Kidney (tissue), 14 donors: ENCODE measurements around the gene AGBL1. TPM values are rescaled to one million over a fixed set of nuclear protein-coding genes. Genes with fewer than 3 reads are reported as not detected.

ENCODE experiments used
- DNase-seq, 5 donors: peaks; one replicate each; pipeline ENCODE4 v3.0.0-alpha.2; 2013 to 2020
- FAIRE-seq: peaks from 2 replicates; lab custom pipeline; 2012; peaks lifted over from hg19 to GRCh38; lab: Jason Lieb, UNC
- H3K27ac ChIP-seq, 2 donors: one replicate each; pipeline ENCODE4 v1.7.0; 2013; ENCODE audit warnings: low read depth in 2 of 2, low read length in 2 of 2, inconsistent platforms in 1 of 2
- H3K27me3 ChIP-seq: one replicate; pipeline ENCODE4 v1.7.1; 2013; ENCODE audit warnings: low read length, inconsistent platforms; ENCODE audit not compliant: control insufficient read depth, insufficient read depth
- H3K36me3 ChIP-seq, 3 donors: one replicate each; pipeline versions ENCODE4 v1.7.0 to v1.7.1; 2013; ENCODE audit warnings: low read length in 3 of 3, control low read depth in 1 of 3, inconsistent platforms in 1 of 3; ENCODE audit not compliant: insufficient read depth in 3 of 3, control insufficient read depth in 2 of 3
- H3K4me1 ChIP-seq, 3 donors: one replicate each; pipeline versions ENCODE4 v1.7.0 to v1.7.1; 2013; ENCODE audit warnings: low read length in 3 of 3, inconsistent platforms in 1 of 3, low read depth in 1 of 3; ENCODE audit not compliant: control insufficient read depth in 2 of 3, insufficient read depth in 2 of 3
- H3K4me3 ChIP-seq, 3 donors: one replicate each; pipeline versions ENCODE4 v1.7.0 to v1.8.1; 2013; ENCODE audit warnings: low read length in 3 of 3, control low read depth in 1 of 3, inconsistent platforms in 1 of 3
- H3K9ac ChIP-seq, 3 donors: one replicate each; pipeline versions ENCODE4 v1.7.0 to v1.7.1; 2013; ENCODE audit warnings: low read length in 3 of 3, control low read depth in 1 of 3, inconsistent platforms in 1 of 3
- H3K9me3 ChIP-seq, 3 donors: one replicate each; pipeline versions ENCODE4 v1.7.0 to v1.7.1; 2013; ENCODE audit warnings: low read length in 3 of 3, control low read depth in 1 of 3, inconsistent platforms in 1 of 3; ENCODE audit not compliant: control insufficient read depth in 2 of 3, insufficient read depth in 1 of 3
- intact Hi-C: fragments of 100-400 bp; cut with DNase I; formaldehyde crosslinking; loops from one replicate; pipeline ENCODE4 v1.11.1; 2022
- polyA plus RNA-seq: library from polyadenylated mRNA; stranded (reverse); fragments of 350-450 nt; fragmentation: Illumina TruSeq; extraction: RNeasy Lipid Tissue Mini Kit (QIAGEN cat#74804); gene quantifications from one replicate; pipeline ENCODE4 v1.2.3, GENCODE V29; 2014; ENCODE audit warnings: low read depth, low replicate concordance; ENCODE audit not compliant: insufficient read depth
- total RNA-seq: library from RNA; stranded (reverse); fragmentation: NEBNext Ultra II Directional; extraction: Animal tissue kit (Norgen Biotek cat#: 25700); gene quantifications from one replicate; pipeline ENCODE4 v1.2.1, GENCODE V29; 2021
- TF ChIP-seq, protein P1 (sequence below): IDR thresholded peaks from 3 replicates; pipeline ENCODE4 v1.5.1; 2012; ENCODE audit warnings: mild to moderate bottlenecking, moderate library complexity, borderline replicate concordance; ENCODE audit not compliant: insufficient read depth; ENCODE audit errors: extremely low read depth
- donor health status: control.
- donor health status: control.
- donor health status: control.
- donor health status: control.
- donor health status: control.
- donor health status: DM: yes; HTN: yes; CAD: no.
- donor health status: Normal renal cell carcinoma (clear cell type).

The AGBL1 gene
- total and polyA plus RNA-seq, 2 donors from 2014 or later, result not detected

- H3K9ac ChIP-seq, result no peak overlapping the region
- no peaks in the 10 kb centered on the region for H3K4me1 ChIP-seq
- no peaks in the 10 kb centered on the region for H3K27me3 ChIP-seq
- no peak overlapping the region for H3K4me3 ChIP-seq
- intact Hi-C loops, result no loop called here
- H3K27ac ChIP-seq, result no peak overlapping the region
- TF ChIP-seq, protein P1, sequence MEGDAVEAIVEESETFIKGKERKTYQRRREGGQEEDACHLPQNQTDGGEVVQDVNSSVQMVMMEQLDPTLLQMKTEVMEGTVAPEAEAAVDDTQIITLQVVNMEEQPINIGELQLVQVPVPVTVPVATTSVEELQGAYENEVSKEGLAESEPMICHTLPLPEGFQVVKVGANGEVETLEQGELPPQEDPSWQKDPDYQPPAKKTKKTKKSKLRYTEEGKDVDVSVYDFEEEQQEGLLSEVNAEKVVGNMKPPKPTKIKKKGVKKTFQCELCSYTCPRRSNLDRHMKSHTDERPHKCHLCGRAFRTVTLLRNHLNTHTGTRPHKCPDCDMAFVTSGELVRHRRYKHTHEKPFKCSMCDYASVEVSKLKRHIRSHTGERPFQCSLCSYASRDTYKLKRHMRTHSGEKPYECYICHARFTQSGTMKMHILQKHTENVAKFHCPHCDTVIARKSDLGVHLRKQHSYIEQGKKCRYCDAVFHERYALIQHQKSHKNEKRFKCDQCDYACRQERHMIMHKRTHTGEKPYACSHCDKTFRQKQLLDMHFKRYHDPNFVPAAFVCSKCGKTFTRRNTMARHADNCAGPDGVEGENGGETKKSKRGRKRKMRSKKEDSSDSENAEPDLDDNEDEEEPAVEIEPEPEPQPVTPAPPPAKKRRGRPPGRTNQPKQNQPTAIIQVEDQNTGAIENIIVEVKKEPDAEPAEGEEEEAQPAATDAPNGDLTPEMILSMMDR, result no peak
- no peak for FAIRE-seq
- peak in 2 of 5 donors; percentile 12 to 34 for DNase-seq
- no peaks in the 10 kb centered on the region for H3K9me3 ChIP-seq
- H3K36me3 ChIP-seq, result no peaks in the 10 kb centered on the region
These were observed 34.7 kb upstream of the AGBL1 start for GRCh38 chr15:86044981-86045380.

DNA sequence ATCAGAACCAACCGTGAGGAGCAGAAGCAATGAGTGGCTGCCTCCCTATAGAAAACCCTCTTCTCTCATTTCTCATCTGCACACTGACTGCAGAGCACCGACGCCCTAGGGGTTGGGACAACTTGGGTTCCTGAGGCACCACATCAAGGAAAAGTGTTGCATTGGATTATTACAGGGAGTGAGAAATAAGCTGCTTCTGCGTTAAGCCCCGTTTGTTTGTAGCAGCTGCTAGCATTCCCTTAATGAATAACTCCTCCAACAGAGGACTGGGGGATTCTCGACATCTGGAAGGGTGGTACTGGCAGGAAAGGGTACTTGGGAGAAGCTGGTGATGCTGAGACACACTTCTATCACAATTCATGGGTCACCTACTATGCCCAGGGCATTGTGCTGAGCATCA lies 25.3 kb upstream of the AGBL1 start:
- intact Hi-C loops, result no loop called here
- no peaks in the 10 kb centered on the region for H3K36me3 ChIP-seq
- H3K4me3 ChIP-seq, result no peak overlapping the region
- no peak overlapping the region for H3K9ac ChIP-seq
- no peak overlapping the region for H3K27ac ChIP-seq
- FAIRE-seq (no peak), DNase-seq (no peak)
- H3K27me3 ChIP-seq, result no peaks in the 10 kb centered on the region
- TF ChIP-seq, protein P1, result no peak
- no peaks in the 10 kb centered on the region for H3K9me3 ChIP-seq
- no peaks in the 10 kb centered on the region for H3K4me1 ChIP-seq

GRCh38 chr15:86055688-86056087 lies 24.0 kb upstream of the AGBL1 start:
- intact Hi-C loops, result no loop called here
- TF ChIP-seq, protein P1, result no peak
- Histone ChIP-seq H3K9me3 (no peaks in the 10 kb centered on the region), H3K27ac (no peak overlapping the region), H3K27me3 (no peaks in the 10 kb centered on the region), H3K4me3 (no peak overlapping the region), H3K36me3 (no peaks in the 10 kb centered on the region), H3K9ac (no peak overlapping the region), H3K4me1 (no peaks in the 10 kb centered on the region)
- FAIRE-seq (no peak), DNase-seq (no peak)

DNA sequence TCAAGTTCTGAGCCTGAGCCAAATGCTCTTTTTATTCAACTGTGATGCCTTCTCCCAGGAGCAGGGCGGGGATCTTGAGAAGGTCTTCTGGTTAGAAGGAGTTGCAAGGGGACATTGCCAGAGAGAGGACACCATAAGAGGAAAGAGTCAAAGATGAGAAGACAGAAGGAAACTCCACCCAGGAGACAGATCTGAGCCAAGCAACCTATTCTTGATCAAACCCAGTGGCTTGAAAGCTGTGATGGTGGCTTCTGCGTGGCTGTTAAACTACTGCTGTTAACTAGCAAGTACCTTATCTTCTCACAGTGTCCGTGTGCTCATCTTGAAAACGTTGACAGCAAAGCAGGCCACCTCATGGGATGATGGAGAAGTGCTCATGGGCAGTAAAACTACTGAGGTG lies 19.8 kb upstream of the AGBL1 start:
- TF ChIP-seq, protein P1, result no peak
- Histone ChIP-seq H3K9me3 (no peaks in the 10 kb centered on the region), H3K4me1 (no peaks in the 10 kb centered on the region), H3K4me3 (no peak overlapping the region), H3K36me3 (no peaks in the 10 kb centered on the region), H3K27ac (no peak overlapping the region), H3K9ac (no peak overlapping the region), H3K27me3 (no peaks in the 10 kb centered on the region)
- FAIRE-seq (no peak), DNase-seq (no peak)
- intact Hi-C loops, result no loop called here
